ENCODE data around the gene TRPM5. TPM values are rescaled to one million over a fixed set of nuclear protein-coding genes. Genes with fewer than 3 reads are reported as not detected.
A peak's percentile ranks its signal among the peaks of the same experiment; 100 is the strongest.

TRPM5 gene
- total RNA-seq, 1 donor from 2014 or later, result not detected

DNA sequence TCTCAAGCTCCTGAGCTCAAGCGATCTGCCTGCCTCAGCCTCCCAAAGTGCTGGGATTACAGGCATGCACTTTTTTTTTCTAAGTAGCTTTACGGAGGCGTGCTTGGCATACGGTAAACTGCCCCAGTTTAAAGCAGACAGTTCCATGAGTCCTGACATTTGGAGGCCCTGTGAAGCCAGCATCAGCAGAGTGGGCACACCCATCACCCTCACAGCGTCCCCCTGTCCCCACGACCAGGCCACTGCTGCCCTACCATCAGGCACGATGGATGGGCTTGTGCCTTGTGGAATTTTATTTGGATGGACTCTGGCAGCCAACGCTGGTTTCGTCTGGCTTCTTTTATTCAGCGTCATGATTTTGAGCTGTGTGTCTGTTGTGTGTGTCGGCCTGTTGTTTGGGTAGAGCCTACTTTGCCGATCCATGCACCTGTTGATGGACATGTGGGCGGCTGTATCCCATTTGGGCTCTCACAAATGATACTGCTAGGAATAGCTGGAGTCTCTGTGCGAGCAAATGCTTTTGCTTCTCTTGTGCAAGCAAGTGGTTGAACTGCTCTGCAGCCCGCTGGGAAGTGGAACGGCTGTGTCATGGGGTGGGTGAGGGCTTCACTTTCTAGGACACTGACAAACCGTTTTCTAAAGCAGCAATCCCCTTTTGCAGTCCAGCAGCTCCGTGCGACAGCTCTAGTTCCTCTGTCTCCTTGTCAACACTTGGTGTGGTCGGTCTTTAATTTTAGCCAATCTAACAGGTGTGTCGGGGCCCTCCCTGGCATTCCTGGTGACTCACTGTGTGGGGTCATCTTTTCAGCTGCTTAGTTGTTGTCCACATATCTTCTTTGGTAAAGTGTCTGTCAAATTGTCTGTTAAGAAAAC is 24.3 kb upstream of the TRPM5 start:
- Mint-ChIP-seq H3K4me1 (ENCODE audit: unreplicated experiment) (no peaks in the 10 kb centered on the region), H3K36me3 (ENCODE audit: unreplicated experiment) (no peaks in the 10 kb centered on the region), H3K4me3 (ENCODE audit: unreplicated experiment) (no peak overlapping the region), H3K27me3 (ENCODE audit: unreplicated experiment) (peaks cover 15% of the 10 kb centered on the region), H3K27ac (ENCODE audit: unreplicated experiment) (no peak overlapping the region), H3K9me3 (ENCODE audit: unreplicated experiment) (no peaks in the 10 kb centered on the region)
- TF ChIP-seq, protein P1, sequence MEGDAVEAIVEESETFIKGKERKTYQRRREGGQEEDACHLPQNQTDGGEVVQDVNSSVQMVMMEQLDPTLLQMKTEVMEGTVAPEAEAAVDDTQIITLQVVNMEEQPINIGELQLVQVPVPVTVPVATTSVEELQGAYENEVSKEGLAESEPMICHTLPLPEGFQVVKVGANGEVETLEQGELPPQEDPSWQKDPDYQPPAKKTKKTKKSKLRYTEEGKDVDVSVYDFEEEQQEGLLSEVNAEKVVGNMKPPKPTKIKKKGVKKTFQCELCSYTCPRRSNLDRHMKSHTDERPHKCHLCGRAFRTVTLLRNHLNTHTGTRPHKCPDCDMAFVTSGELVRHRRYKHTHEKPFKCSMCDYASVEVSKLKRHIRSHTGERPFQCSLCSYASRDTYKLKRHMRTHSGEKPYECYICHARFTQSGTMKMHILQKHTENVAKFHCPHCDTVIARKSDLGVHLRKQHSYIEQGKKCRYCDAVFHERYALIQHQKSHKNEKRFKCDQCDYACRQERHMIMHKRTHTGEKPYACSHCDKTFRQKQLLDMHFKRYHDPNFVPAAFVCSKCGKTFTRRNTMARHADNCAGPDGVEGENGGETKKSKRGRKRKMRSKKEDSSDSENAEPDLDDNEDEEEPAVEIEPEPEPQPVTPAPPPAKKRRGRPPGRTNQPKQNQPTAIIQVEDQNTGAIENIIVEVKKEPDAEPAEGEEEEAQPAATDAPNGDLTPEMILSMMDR (IDR thresholded peaks at IDR 0.05), result no peak
- peak; percentile 67 for DNase-seq (ENCODE audit: extremely low spot score, unreplicated experiment)

DNA sequence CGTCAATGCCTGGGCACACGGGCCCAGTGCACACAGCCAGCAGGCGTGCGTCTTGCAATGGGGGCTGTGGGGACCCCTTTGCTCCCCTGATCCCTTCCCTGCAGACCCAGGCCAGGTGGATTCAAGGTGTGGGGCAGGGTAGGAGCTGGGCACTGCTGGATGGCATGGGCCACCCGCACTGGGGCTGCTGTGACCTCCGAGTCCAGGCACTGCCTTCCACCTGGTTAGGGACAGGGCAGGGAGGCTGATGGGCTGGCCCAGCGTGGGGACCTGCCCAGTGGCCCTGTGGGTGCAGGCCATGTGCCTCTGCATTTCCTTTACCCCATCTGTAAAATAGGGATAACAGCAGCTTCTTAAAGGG is 23.4 kb upstream of the TRPM5 start:
- H3K4me1 Mint-ChIP-seq (ENCODE audit: unreplicated experiment), result no peaks in the 10 kb centered on the region
- H3K36me3 Mint-ChIP-seq (ENCODE audit: unreplicated experiment), result no peaks in the 10 kb centered on the region
- peaks cover 15% of the 10 kb centered on the region for H3K27me3 Mint-ChIP-seq (ENCODE audit: unreplicated experiment)
- TF ChIP-seq, protein P1 (IDR thresholded peaks at IDR 0.05), result no peak
- DNase-seq (ENCODE audit: extremely low spot score, unreplicated experiment), result peak; percentile 81
- H3K27ac Mint-ChIP-seq (ENCODE audit: unreplicated experiment), result no peak overlapping the region
- no peak overlapping the region for H3K4me3 Mint-ChIP-seq (ENCODE audit: unreplicated experiment)
- H3K9me3 Mint-ChIP-seq (ENCODE audit: unreplicated experiment), result no peaks in the 10 kb centered on the region

DNA sequence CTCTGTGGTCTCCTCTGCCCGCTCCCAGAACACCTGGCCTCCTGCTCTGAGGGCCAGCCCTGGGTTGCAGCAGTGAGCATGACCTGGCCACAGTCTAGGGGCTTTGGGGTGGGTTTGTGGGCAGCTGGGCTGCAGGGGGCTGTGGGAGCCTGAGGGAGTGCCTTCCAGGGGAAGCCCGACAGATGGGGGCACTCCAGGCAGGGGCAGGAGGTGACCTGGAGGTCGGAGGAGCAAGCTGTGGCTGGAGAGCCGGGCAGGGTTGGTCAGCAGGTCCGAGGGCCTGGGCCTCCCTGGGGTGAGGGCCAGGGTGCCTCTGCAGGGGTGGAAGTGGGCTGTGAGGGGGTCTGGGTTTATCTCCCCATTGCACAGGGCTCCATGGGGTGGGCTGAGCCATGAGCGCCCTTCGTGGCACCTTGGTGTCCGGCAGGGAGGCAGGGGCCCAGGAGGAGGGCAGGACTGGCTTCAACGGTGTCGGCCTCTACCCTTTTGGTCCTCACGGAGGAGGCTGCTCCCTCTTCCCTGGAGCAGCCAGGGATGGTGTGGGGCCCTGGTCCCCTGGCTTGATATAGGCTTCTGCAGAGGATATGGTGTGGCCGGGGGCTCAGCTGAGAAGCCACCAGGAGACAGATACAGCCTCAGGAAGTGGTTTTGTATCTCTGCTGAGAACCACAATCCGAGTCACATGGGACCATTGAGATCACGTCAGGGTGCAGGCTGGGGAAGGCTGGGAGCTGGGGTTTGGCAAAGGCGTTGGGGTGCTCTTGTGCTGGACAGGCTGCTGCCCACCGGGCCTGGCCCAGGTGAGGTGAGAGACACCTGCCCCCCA is 22.8 kb upstream of the TRPM5 start:
- TF ChIP-seq, protein P1 (IDR thresholded peaks at IDR 0.05), result no peak

DNA sequence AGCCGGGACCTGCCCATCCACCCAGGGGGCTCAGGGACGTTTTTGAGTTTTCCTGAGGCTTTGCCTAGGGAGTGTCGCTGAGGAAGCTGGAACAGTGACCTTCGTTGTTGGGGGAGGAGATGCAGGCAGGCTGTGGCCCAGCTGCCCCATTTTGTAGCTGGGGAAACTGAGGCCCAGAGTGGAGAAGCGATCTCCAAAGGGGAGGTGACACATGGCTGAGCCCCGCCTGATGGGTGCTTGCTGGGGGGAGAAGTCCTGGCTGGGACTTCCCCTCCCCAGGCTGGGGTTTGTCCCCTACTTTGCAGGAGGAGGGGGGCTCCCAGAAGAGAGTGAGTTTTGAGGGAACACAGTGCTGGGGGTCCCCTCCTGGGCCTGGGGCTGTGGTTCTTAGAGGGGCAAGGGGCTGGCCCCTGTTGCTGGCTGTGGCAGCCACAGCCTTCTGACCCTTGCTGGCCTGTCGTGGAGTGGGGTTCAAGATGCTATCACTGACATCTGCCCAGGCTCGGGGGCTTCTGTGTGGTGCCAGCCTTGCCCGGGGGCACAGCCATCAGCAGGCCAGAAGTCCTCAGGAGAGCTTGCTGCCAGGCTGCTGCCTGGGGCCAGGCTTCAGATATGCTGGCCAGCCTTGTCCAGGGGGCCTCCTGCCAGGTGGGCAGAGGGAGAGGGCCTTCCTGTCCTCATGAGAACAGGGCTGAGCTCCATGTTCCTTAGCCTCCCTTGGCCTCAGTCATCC is 21.9 kb upstream of the TRPM5 start:
- no peak overlapping the region for H3K27ac Mint-ChIP-seq (ENCODE audit: unreplicated experiment)
- H3K4me1 Mint-ChIP-seq (ENCODE audit: unreplicated experiment), result no peaks in the 10 kb centered on the region
- H3K9me3 Mint-ChIP-seq (ENCODE audit: unreplicated experiment), result no peaks in the 10 kb centered on the region
- peak; percentile 77 for DNase-seq (ENCODE audit: extremely low spot score, unreplicated experiment)
- TF ChIP-seq, protein P1 (IDR thresholded peaks at IDR 0.05), result no peak
- no peaks in the 10 kb centered on the region for H3K36me3 Mint-ChIP-seq (ENCODE audit: unreplicated experiment)
- H3K4me3 Mint-ChIP-seq (ENCODE audit: unreplicated experiment), result no peak overlapping the region
- peaks cover 15% of the 10 kb centered on the region for H3K27me3 Mint-ChIP-seq (ENCODE audit: unreplicated experiment)

More for the DNA sequence above, 22.8 kb upstream of the TRPM5 start:
- no peaks in the 10 kb centered on the region for H3K9me3 Mint-ChIP-seq (ENCODE audit: unreplicated experiment)
- no peak overlapping the region for H3K4me3 Mint-ChIP-seq (ENCODE audit: unreplicated experiment)
- no peaks in the 10 kb centered on the region for H3K4me1 Mint-ChIP-seq (ENCODE audit: unreplicated experiment)
- peak; percentile 81 for DNase-seq (ENCODE audit: extremely low spot score, unreplicated experiment)
- H3K27ac Mint-ChIP-seq (ENCODE audit: unreplicated experiment), result no peak overlapping the region
- H3K27me3 Mint-ChIP-seq (ENCODE audit: unreplicated experiment), result peaks cover 15% of the 10 kb centered on the region
- H3K36me3 Mint-ChIP-seq (ENCODE audit: unreplicated experiment), result no peaks in the 10 kb centered on the region
